ENCODE results near the gene AOC3. TPM values are rescaled to one million over a fixed set of nuclear protein-coding genes. Genes with fewer than 3 reads are reported as not detected.

The AOC3 gene
- total RNA-seq, 1 experiment from 2014 or later = 3.5 TPM

DNA sequence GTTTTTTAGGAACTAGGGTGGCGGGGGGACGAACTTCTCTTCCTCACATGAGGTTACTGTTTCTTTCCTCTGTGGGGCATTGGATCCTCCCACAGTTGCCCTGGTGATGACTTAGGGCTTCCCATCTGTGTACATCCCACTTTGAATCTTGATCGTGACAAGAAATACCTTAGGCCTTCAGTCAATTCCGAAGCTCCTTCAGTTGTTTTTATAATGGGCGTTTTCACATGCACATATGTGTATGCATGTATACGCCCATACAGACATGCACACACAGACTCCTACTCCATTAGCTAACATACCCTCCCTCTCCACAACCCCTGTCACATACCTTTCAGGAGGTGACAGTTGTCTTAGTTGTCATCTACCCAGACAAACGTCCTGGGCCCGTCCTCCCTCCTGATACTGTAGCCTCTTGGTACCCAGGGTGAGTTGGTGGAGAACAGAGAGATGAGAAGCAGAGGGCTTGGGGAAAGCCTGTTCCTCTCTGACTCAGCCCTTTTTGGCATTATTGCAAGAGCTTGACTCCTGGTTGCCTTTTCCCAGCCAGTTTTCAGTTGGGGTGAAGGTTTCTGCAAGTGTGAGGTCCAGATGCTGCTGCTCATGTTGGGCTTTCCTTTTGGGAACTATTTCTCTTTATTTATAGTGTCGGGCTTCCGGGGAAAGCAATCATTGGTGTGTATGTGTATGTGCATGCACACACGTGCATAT is 8.9 kb upstream of the AOC3 start:
- no peak for DNase-seq
- H3K27ac Mint-ChIP-seq (ENCODE audit: unreplicated experiment) = no peak overlapping the region
- intact Hi-C loops (cut with micrococcal nuclease; ENCODE audit: unreplicated experiment) = loop anchor here (2.0 kb wide), 1 partner anchor 87 kb away; no protein-coding TSS in a partner anchor
- peaks cover 8% of the 10 kb centered on the region for H3K4me1 Mint-ChIP-seq (ENCODE audit: low read depth, unreplicated experiment)
- TF ChIP-seq, protein P1, sequence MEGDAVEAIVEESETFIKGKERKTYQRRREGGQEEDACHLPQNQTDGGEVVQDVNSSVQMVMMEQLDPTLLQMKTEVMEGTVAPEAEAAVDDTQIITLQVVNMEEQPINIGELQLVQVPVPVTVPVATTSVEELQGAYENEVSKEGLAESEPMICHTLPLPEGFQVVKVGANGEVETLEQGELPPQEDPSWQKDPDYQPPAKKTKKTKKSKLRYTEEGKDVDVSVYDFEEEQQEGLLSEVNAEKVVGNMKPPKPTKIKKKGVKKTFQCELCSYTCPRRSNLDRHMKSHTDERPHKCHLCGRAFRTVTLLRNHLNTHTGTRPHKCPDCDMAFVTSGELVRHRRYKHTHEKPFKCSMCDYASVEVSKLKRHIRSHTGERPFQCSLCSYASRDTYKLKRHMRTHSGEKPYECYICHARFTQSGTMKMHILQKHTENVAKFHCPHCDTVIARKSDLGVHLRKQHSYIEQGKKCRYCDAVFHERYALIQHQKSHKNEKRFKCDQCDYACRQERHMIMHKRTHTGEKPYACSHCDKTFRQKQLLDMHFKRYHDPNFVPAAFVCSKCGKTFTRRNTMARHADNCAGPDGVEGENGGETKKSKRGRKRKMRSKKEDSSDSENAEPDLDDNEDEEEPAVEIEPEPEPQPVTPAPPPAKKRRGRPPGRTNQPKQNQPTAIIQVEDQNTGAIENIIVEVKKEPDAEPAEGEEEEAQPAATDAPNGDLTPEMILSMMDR (IDR thresholded peaks at IDR 0.05; ENCODE audit: unreplicated experiment) = no peak
- H3K36me3 Mint-ChIP-seq (ENCODE audit: insufficient read depth, unreplicated experiment) = peaks cover 94% of the 10 kb centered on the region
- no peaks in the 10 kb centered on the region for H3K9me3 Mint-ChIP-seq (ENCODE audit: low read depth, unreplicated experiment)
- CTCF ChIA-PET = interaction anchor here (1.9 kb wide), 1 partner anchor 8 kb away, joined by 8 read pairs; the partner anchor contains the start of gene PSME3
- BruUV-seq (replicated peaks) = TSS peak; percentile 3
- no peak overlapping the region for H3K4me3 Mint-ChIP-seq (ENCODE audit: low read depth, unreplicated experiment)
- H3K27me3 Mint-ChIP-seq (ENCODE audit: unreplicated experiment) = no peaks in the 10 kb centered on the region

- Mint-ChIP-seq H3K4me1 (ENCODE audit: low read depth, unreplicated experiment) (peaks cover 8% of the 10 kb centered on the region), H3K27me3 (ENCODE audit: unreplicated experiment) (no peaks in the 10 kb centered on the region), H3K4me3 (ENCODE audit: low read depth, unreplicated experiment) (no peak overlapping the region), H3K9me3 (ENCODE audit: low read depth, unreplicated experiment) (no peaks in the 10 kb centered on the region), H3K36me3 (ENCODE audit: insufficient read depth, unreplicated experiment) (peaks cover 81% of the 10 kb centered on the region), H3K27ac (ENCODE audit: unreplicated experiment) (peak overlapping the region; percentile 15)
- intact Hi-C loops (cut with micrococcal nuclease; ENCODE audit: unreplicated experiment) = loop anchor here (1.0 to 2.0 kb wide), 2 partner anchors 85 to 94 kb away; no protein-coding TSS in a partner anchor
- CTCF ChIA-PET = interaction anchor here (0.6 to 2.1 kb wide), 7 partner anchors 10 to 155 kb away, joined by 3 to 22 read pairs (median 6); partner anchors contain the start of genes BECN1, PSME3 and RPL27
- peak; percentile 61 for DNase-seq
- TF ChIP-seq, protein P1 (IDR thresholded peaks at IDR 0.05; ENCODE audit: unreplicated experiment) = peak; percentile 78
- BruUV-seq (replicated peaks) = no TSS peak
These were observed 7.6 kb upstream of the AOC3 start for GRCh38 chr17:42843358-42843934.

DNA sequence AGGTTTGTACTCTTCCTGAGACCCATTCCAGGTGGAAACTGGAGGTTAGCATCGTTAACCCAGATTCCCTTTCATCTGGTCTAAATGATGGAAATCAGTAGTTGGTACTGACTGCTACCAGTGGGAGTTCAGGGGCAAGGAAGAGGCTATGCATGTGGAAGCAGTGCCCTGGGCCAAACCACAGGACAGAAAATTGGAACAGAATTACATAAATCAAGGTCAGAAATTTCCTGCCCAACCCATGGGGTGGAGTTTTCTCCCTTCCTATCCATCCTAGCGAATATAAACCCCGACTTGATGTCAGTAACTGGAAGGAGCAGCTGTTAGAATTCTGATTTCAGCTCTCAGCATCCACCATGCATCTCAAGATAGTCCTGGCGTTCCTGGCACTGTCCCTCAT is 6.7 kb upstream of the AOC3 start, which contains the start of gene AOC2:
Gene AOC2, plus strand, starts transcription at position 310 of the 400 bp plus-strand sequence. Its CDS starts 47 bp downstream, at position 357.
- BruUV-seq (replicated peaks) = no TSS peak
- peaks cover 73% of the 10 kb centered on the region for H3K36me3 Mint-ChIP-seq (ENCODE audit: insufficient read depth, unreplicated experiment)

More for the DNA sequence above, 6.7 kb upstream of the AOC3 start, which contains the start of gene AOC2:
- TF ChIP-seq, protein P1 (IDR thresholded peaks at IDR 0.05; ENCODE audit: unreplicated experiment) = no peak
- DNase-seq = no peak
- Mint-ChIP-seq H3K9me3 (ENCODE audit: low read depth, unreplicated experiment) (no peaks in the 10 kb centered on the region), H3K27me3 (ENCODE audit: unreplicated experiment) (no peaks in the 10 kb centered on the region), H3K4me3 (ENCODE audit: low read depth, unreplicated experiment) (no peak within 1 kb of the TSS), H3K4me1 (ENCODE audit: low read depth, unreplicated experiment) (peaks cover 8% of the 10 kb centered on the region), H3K27ac (ENCODE audit: unreplicated experiment) (peak within 1 kb of the TSS; percentile 51)
- intact Hi-C loops (cut with micrococcal nuclease; ENCODE audit: unreplicated experiment) = no loop called here
- CTCF ChIA-PET = interaction anchor here (1.4 to 2.1 kb wide), 3 partner anchors 11 to 85 kb away, joined by 3 to 22 read pairs (median 8); partner anchors contain the start of genes BECN1 and PSME3
